CD4-positive, alpha-beta T cell (primary cell): ENCODE results near the gene DNMT3A. TPM values are rescaled to one million over a fixed set of nuclear protein-coding genes. Genes with fewer than 3 reads are reported as not detected.

Experiments used
- ATAC-seq: fragments of 200-7000 bp; cut with Tn5 transposase; one replicate; pipeline ENCODE4 v1.10.0; 2022; ENCODE audit warnings: mild to moderate bottlenecking; ENCODE audit not compliant: poor library complexity
- CTCF ChIA-PET: fragments of 350-600 bp; sonication (Branson Sonifier 250); formaldehyde crosslinking; loops from one replicate; lab custom pipeline; 2021; ENCODE audit warnings: antibody characterized with exemption, inconsistent platforms; lab: Charles Lee
- POLR2A ChIA-PET: fragments of 350-600 bp; sonication (Branson Sonifier 250); formaldehyde crosslinking; loops from one replicate; lab custom pipeline; 2021; ENCODE audit warnings: antibody characterized with exemption, inconsistent platforms; lab: Charles Lee
- DNase-seq, 14 experiments: peaks; one replicate each; pipeline ENCODE4 v3.0.0-alpha.2; 2013 to 2020; ENCODE audit warnings: mixed read lengths in 2 of 14
- H3K27ac ChIP-seq, 2 donors: one replicate each; pipeline versions ENCODE4 v1.5.1 to v1.7.0; 2013; ENCODE audit warnings: low read length in 2 of 2, low read depth in 1 of 2, mild to moderate bottlenecking in 1 of 2
- H3K27me3 ChIP-seq, 2 experiments: 1 replicate in 1 of 2; 2 replicates in 1 of 2; pipeline versions ENCODE4 v1.6.1 to v1.7.0; 2013; ENCODE audit warnings: low read length in 2 of 2, control low read depth in 1 of 2, mild to moderate bottlenecking in 1 of 2, moderate library complexity in 1 of 2; ENCODE audit not compliant: insufficient read depth in 2 of 2, control insufficient read depth in 1 of 2
- H3K36me3 ChIP-seq: one replicate; pipeline ENCODE4 v1.6.1; 2013; ENCODE audit warnings: low read length, control low read depth; ENCODE audit not compliant: insufficient read depth
- H3K4me1 ChIP-seq: one replicate; pipeline ENCODE4 v1.6.1; 2013; ENCODE audit warnings: low read length, control low read depth; ENCODE audit not compliant: insufficient read depth
- H3K4me3 ChIP-seq: one replicate; pipeline ENCODE4 v1.5.1; 2013; ENCODE audit warnings: mild to moderate bottlenecking, low read length, moderate library complexity
- H3K9me3 ChIP-seq, 2 experiments: 1 replicate in 1 of 2; 2 replicates in 1 of 2; pipeline versions ENCODE4 v1.6.1 to v1.7.0; 2013; ENCODE audit warnings: low read length in 2 of 2, mild to moderate bottlenecking in 2 of 2, control low read depth in 1 of 2, moderate library complexity in 1 of 2; ENCODE audit not compliant: control insufficient read depth in 1 of 2, insufficient read depth in 1 of 2
- H3K27ac Mint-ChIP-seq: one replicate; pipeline ENCODE4 v1.8.0; 2020; ENCODE audit warnings: mixed read lengths
- H3K27me3 Mint-ChIP-seq: one replicate; pipeline ENCODE4 v1.8.0; 2021; ENCODE audit warnings: mixed read lengths
- H3K36me3 Mint-ChIP-seq: one replicate; pipeline ENCODE4 v1.8.0; 2021; ENCODE audit warnings: low read depth, mixed read lengths
- H3K4me1 Mint-ChIP-seq: one replicate; pipeline ENCODE4 v1.8.0; 2021; ENCODE audit warnings: low read depth, mixed read lengths
- H3K4me3 Mint-ChIP-seq: one replicate; pipeline ENCODE4 v1.8.0; 2020; ENCODE audit warnings: mild to moderate bottlenecking, mixed read lengths
- H3K9me3 Mint-ChIP-seq: one replicate; pipeline ENCODE4 v1.8.0; 2020; ENCODE audit warnings: mixed read lengths
- CTCF ChIP-seq: fragments of 200-600 bp; IDR thresholded peaks from one replicate; pipeline ENCODE4 v1.8.0; 2022; ENCODE audit warnings: antibody characterized with exemption, mild to moderate bottlenecking
- intact Hi-C, 2 experiments: fragments of 100-400 bp; cut with DNase I in 1 of 2; cut with micrococcal nuclease in 1 of 2; formaldehyde crosslinking; loops; one replicate each; pipeline versions ENCODE4 v1.15.1 to v1.9.0; 2023 to 2025; cut with DNase I, micrococcal nuclease
- total RNA-seq, 174 experiments: library from RNA in 2 of 174; stranded (reverse) in 2 of 174; gene quantifications; one replicate each; pipeline ENCODE4 v1.2.3 and lab custom pipeline; 2021 to 2026

The DNMT3A gene
- total RNA-seq, 2 experiments from 2014 or later = 57.1 to 62.1 TPM

- H3K27me3 ChIP-seq = no peaks in the 10 kb centered on the region
- H3K4me1 ChIP-seq = peaks cover 73% of the 10 kb centered on the region
- ATAC-seq = no peak
- Mint-ChIP-seq H3K36me3 (peaks cover 49% of the 10 kb centered on the region), H3K4me1 (peaks cover 70% of the 10 kb centered on the region), H3K27ac (peak overlapping the region; percentile 99), H3K4me3 (peak overlapping the region; percentile 38), H3K27me3 (no peaks in the 10 kb centered on the region), H3K9me3 (no peaks in the 10 kb centered on the region)
- H3K4me3 ChIP-seq = no peak overlapping the region
- DNase-seq = peak in 1 of 14 experiments; percentile 12
- CTCF ChIA-PET = no interaction called here
- H3K9me3 ChIP-seq = no peaks in the 10 kb centered on the region
- TF ChIP-seq CTCF = no peak
- peaks cover 27% of the 10 kb centered on the region for H3K36me3 ChIP-seq
- H3K27ac ChIP-seq = peak overlapping the region; percentile 20 to 43
- intact Hi-C loops = no loop called here
- POLR2A ChIA-PET = interaction anchor here (1.9 to 4.3 kb wide), 4 partner anchors 7 to 11 kb away, joined by 10 to 83 read pairs (median 54); no protein-coding TSS in a partner anchor
Observed at GRCh38 chr2:25283921-25284320, 57.8 kb downstream of the DNMT3A start.

- no peak overlapping the region for H3K27ac ChIP-seq
- intact Hi-C loops = no loop called here
- ChIA-PET POLR2A (interaction anchor here (1.9 kb wide), 1 partner anchor 8 kb away, joined by 10 read pairs; no protein-coding TSS in a partner anchor), CTCF (interaction anchor here (1.1 kb wide), 1 partner anchor 95 kb away, joined by 4 read pairs; no protein-coding TSS in a partner anchor)
- no peak overlapping the region for H3K4me3 ChIP-seq
- Mint-ChIP-seq H3K36me3 (peaks cover 48% of the 10 kb centered on the region), H3K4me1 (peaks cover 72% of the 10 kb centered on the region), H3K4me3 (no peak overlapping the region), H3K9me3 (no peaks in the 10 kb centered on the region), H3K27ac (no peak overlapping the region), H3K27me3 (no peaks in the 10 kb centered on the region)
- H3K4me1 ChIP-seq = peaks cover 85% of the 10 kb centered on the region
- ATAC-seq (no peak), DNase-seq (no peak)
- TF ChIP-seq CTCF = no peak
- H3K27me3 ChIP-seq = no peaks in the 10 kb centered on the region
- peaks cover 27% of the 10 kb centered on the region for H3K36me3 ChIP-seq
- H3K9me3 ChIP-seq = no peaks in the 10 kb centered on the region
Observed at GRCh38 chr2:25281941-25282340, 59.8 kb downstream of the DNMT3A start.

DNA sequence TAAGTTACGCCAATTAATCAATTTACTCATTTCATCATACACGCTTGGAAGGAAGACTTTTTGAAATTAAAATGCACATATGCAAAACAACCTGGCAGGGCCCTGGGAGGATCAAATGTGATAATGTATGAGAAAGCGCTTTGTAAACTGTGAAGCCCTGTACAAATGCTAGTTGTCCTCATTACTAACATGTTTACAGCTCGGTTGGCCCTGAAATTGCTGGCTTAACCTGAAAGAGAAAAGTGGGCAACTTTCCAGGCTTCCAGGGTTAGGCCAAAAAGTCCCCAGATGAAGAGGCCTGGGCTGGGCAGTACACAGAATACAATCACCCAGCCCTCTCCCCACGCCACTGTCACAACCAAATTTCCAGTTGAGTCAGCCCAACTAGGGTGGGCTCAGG, 60.2 kb downstream of the DNMT3A start:
- Histone ChIP-seq H3K4me3 (no peak overlapping the region), H3K4me1 (peaks cover 85% of the 10 kb centered on the region), H3K27ac (no peak overlapping the region), H3K27me3 (no peaks in the 10 kb centered on the region), H3K9me3 (no peaks in the 10 kb centered on the region), H3K36me3 (peaks cover 27% of the 10 kb centered on the region)
- Mint-ChIP-seq H3K27me3 (no peaks in the 10 kb centered on the region), H3K4me1 (peaks cover 71% of the 10 kb centered on the region), H3K9me3 (no peaks in the 10 kb centered on the region), H3K27ac (peak overlapping the region; percentile 97), H3K4me3 (no peak overlapping the region), H3K36me3 (peaks cover 48% of the 10 kb centered on the region)
- POLR2A ChIA-PET = no interaction called here
- TF ChIP-seq CTCF = no peak
- no peak for DNase-seq
- CTCF ChIA-PET = interaction anchor here (1.1 kb wide), 1 partner anchor 95 kb away, joined by 4 read pairs; no protein-coding TSS in a partner anchor
- intact Hi-C loops = no loop called here
- ATAC-seq = no peak
